Measurements from ENCODE around the gene SLC7A10. TPM values are rescaled to one million over a fixed set of nuclear protein-coding genes. Genes with fewer than 3 reads are reported as not detected.

Gene SLC7A10
- total RNA-seq, 1 donor: not detected

DNA sequence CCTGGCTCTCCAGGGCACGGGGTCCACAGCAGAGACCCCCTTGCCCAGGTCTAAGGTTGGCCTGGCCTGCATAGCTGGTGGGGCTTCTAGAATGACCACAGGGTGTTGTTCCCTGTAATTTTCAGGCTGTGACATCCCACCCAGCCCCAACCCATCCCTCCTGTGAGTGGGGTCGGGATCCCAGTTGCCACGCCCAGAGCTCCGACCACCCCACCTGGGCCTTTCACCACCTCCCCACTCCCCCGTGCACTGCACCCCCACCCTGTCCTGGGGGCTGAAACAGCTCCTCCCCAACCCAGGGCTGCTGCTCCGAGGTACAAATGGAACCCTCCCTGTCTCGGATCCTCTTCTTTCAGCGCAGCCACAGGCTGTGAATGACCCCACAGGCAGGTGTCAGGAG lies 8.4 kb upstream of the SLC7A10 start:
- no peaks in the 10 kb centered on the region for H4K20me1 ChIP-seq (ENCODE audit: insufficient read depth, low read length)
- H3K9me3 ChIP-seq (ENCODE audit: low read depth, low read length): peaks cover 5% of the 10 kb centered on the region
- TF ChIP-seq, protein P1, sequence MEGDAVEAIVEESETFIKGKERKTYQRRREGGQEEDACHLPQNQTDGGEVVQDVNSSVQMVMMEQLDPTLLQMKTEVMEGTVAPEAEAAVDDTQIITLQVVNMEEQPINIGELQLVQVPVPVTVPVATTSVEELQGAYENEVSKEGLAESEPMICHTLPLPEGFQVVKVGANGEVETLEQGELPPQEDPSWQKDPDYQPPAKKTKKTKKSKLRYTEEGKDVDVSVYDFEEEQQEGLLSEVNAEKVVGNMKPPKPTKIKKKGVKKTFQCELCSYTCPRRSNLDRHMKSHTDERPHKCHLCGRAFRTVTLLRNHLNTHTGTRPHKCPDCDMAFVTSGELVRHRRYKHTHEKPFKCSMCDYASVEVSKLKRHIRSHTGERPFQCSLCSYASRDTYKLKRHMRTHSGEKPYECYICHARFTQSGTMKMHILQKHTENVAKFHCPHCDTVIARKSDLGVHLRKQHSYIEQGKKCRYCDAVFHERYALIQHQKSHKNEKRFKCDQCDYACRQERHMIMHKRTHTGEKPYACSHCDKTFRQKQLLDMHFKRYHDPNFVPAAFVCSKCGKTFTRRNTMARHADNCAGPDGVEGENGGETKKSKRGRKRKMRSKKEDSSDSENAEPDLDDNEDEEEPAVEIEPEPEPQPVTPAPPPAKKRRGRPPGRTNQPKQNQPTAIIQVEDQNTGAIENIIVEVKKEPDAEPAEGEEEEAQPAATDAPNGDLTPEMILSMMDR (IDR thresholded peaks at IDR 0.05; ENCODE audit: extremely low read depth, low read depth, low read length): no peak
- H3K4me3 ChIP-seq (ENCODE audit: insufficient read depth, low read length): no peak overlapping the region
- peaks cover 11% of the 10 kb centered on the region for H3K27me3 ChIP-seq (ENCODE audit: insufficient read depth, low read length)
- H3K36me3 ChIP-seq (ENCODE audit: insufficient read depth, low read length): no peaks in the 10 kb centered on the region
- no peak overlapping the region for H3K27ac ChIP-seq (ENCODE audit: low read depth, low read length)
- peak; percentile 81 for DNase-seq (ENCODE audit: insufficient read length, low spot score, missing footprints)
- H2AFZ ChIP-seq (ENCODE audit: low read length): no peak overlapping the region
- H3K4me1 ChIP-seq (ENCODE audit: insufficient read depth, low read length): no peaks in the 10 kb centered on the region
- no peak overlapping the region for H3K4me2 ChIP-seq (ENCODE audit: insufficient read depth, low read length)
- no peaks in the 10 kb centered on the region for H3K79me2 ChIP-seq (ENCODE audit: insufficient read depth, low read length)

DNA sequence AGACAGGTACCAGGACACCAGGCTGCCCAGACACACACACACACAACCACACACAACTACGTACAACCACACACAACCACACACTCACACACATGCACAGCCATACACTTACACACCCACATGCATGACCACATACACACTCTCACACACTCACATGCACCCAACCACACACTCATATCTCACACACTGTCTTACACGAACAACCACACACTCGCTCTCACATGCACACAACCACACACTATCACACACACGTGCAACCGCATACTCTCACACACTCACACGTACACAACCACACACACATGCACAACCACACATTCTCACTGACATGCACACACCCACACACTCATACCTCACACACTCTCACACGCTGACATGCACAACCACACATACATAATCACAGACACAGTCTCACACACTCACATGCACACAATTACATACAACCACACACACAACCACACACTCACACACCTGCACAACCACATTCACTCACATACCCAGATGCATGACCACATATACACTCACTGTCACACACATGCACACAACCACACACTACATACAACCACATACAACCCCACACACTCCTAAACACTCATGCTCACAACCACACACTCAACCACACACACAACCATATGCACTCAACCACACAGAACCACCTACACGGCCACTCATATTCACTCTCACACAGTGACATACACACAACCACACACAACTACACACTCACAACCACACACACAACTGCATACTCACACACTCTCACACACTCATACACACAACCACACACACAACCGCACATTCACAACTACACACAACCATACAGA lies 7.6 kb upstream of the SLC7A10 start:
- no peak overlapping the region for H2AFZ ChIP-seq (ENCODE audit: low read length)
- no peak overlapping the region for H3K27ac ChIP-seq (ENCODE audit: low read depth, low read length)
- peaks cover 7% of the 10 kb centered on the region for H3K9me3 ChIP-seq (ENCODE audit: low read depth, low read length)
- H3K4me1 ChIP-seq (ENCODE audit: insufficient read depth, low read length): no peaks in the 10 kb centered on the region
- H3K36me3 ChIP-seq (ENCODE audit: insufficient read depth, low read length): no peaks in the 10 kb centered on the region
- no peak overlapping the region for H3K4me3 ChIP-seq (ENCODE audit: insufficient read depth, low read length)
- no peaks in the 10 kb centered on the region for H4K20me1 ChIP-seq (ENCODE audit: insufficient read depth, low read length)
- peaks cover 11% of the 10 kb centered on the region for H3K27me3 ChIP-seq (ENCODE audit: insufficient read depth, low read length)
- TF ChIP-seq, protein P1 (IDR thresholded peaks at IDR 0.05; ENCODE audit: extremely low read depth, low read depth, low read length): no peak
- H3K79me2 ChIP-seq (ENCODE audit: insufficient read depth, low read length): no peaks in the 10 kb centered on the region
- no peak for DNase-seq (ENCODE audit: insufficient read length, low spot score, missing footprints)
- no peak overlapping the region for H3K4me2 ChIP-seq (ENCODE audit: insufficient read depth, low read length)

DNA sequence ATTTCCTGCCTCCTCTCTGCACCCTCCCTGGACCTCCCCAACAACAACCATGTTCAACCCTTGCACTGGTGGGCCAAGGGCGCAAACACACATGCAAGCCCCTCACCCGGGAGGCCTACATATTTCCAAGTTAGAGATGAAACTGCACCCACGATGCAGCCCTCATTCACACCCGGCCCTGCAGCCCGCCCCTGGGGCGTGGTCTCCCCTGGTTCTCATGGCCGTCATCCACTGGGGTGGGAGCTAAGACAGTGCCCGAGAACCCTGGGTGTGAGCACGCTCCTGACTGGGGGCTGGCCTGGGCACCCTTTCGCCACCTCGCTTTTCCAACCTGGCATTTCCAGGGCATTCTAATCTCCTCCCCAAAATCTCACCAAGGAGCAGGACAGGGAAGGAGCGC lies 7.0 kb upstream of the SLC7A10 start:
- TF ChIP-seq, protein P1 (IDR thresholded peaks at IDR 0.05; ENCODE audit: extremely low read depth, low read depth, low read length): no peak
- H3K79me2 ChIP-seq (ENCODE audit: insufficient read depth, low read length): no peaks in the 10 kb centered on the region
- peaks cover 13% of the 10 kb centered on the region for H3K27me3 ChIP-seq (ENCODE audit: insufficient read depth, low read length)

DNA sequence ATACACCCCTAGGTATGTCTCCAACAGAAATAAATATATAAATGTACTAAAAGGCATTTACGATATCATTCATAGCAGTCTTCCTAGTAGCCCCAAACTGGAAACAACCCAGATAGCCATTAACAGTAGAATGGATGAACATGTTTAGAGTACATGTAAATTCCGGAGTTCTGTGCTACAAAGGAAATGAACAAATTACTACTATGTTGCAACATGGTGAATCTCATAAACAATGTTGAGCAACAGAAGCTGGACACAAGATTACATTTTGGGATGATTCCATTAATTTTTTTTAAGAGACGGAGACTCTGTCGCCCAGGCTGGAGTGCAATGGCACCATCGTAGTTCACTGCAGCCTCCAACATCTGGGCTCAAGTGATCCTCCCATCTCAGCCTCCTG lies 5.9 kb upstream of the SLC7A10 start:
- no peaks in the 10 kb centered on the region for H3K79me2 ChIP-seq (ENCODE audit: insufficient read depth, low read length)
- no peak overlapping the region for H2AFZ ChIP-seq (ENCODE audit: low read length)
- TF ChIP-seq, protein P1 (IDR thresholded peaks at IDR 0.05; ENCODE audit: extremely low read depth, low read depth, low read length): no peak
- H3K4me3 ChIP-seq (ENCODE audit: insufficient read depth, low read length): no peak overlapping the region
- H3K36me3 ChIP-seq (ENCODE audit: insufficient read depth, low read length): no peaks in the 10 kb centered on the region
- DNase-seq (ENCODE audit: insufficient read length, low spot score, missing footprints): no peak
- no peak overlapping the region for H3K4me2 ChIP-seq (ENCODE audit: insufficient read depth, low read length)
- peaks cover 10% of the 10 kb centered on the region for H3K9me3 ChIP-seq (ENCODE audit: low read depth, low read length)
- peaks cover 3% of the 10 kb centered on the region for H3K4me1 ChIP-seq (ENCODE audit: insufficient read depth, low read length)
- no peaks in the 10 kb centered on the region for H4K20me1 ChIP-seq (ENCODE audit: insufficient read depth, low read length)
- H3K27ac ChIP-seq (ENCODE audit: low read depth, low read length): no peak overlapping the region
- peaks cover 22% of the 10 kb centered on the region for H3K27me3 ChIP-seq (ENCODE audit: insufficient read depth, low read length)

More for the DNA sequence above, 7.0 kb upstream of the SLC7A10 start:
- Histone ChIP-seq H4K20me1 (ENCODE audit: insufficient read depth, low read length) (no peaks in the 10 kb centered on the region), H3K27ac (ENCODE audit: low read depth, low read length) (no peak overlapping the region), H3K4me1 (ENCODE audit: insufficient read depth, low read length) (no peaks in the 10 kb centered on the region), H3K4me3 (ENCODE audit: insufficient read depth, low read length) (no peak overlapping the region), H3K9me3 (ENCODE audit: low read depth, low read length) (peaks cover 8% of the 10 kb centered on the region), H3K4me2 (ENCODE audit: insufficient read depth, low read length) (no peak overlapping the region), H2AFZ (ENCODE audit: low read length) (no peak overlapping the region), H3K36me3 (ENCODE audit: insufficient read depth, low read length) (no peaks in the 10 kb centered on the region)
- no peak for DNase-seq (ENCODE audit: insufficient read length, low spot score, missing footprints)

All from osteoblast (primary cell).